ENCODE results near the gene GNPAT. TPM values are rescaled to one million over a fixed set of nuclear protein-coding genes. Genes with fewer than 3 reads are reported as not detected.

The GNPAT gene
- total RNA-seq, 1 experiment from 2014 or later: 21.8 TPM

DNA sequence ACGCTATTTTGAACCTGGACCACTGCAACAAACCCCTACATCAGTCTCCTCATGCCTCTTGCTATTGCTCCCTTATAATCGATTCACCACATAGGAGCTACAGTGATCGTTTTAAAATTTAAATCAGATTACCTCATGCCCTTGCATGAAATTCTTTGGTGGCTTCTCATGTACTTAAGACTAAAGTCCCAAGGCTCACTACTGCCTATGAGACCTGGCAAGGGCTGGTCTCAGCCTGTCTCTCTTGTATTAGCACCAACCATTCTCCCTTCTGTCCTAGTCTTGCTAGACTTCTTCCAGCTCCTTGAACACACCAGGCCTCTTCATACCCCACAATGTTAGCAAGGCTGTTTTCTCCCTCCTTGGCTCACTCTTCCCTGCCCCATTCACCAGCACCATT, 6.5 kb upstream of the GNPAT start:
- H3K36me3 ChIP-seq (ENCODE audit: low read depth): peaks cover 22% of the 10 kb centered on the region
- H3K27me3 ChIP-seq (ENCODE audit: insufficient read depth, low read depth): no peaks in the 10 kb centered on the region
- ChIA-PET CTCF (no interaction called here), POLR2A (ENCODE audit: unreplicated experiment) (no interaction called here)
- no peak for TF ChIP-seq EZH2 (IDR thresholded peaks at IDR 0.05; ENCODE audit: low read depth)
- TF ChIP-seq, protein P1, sequence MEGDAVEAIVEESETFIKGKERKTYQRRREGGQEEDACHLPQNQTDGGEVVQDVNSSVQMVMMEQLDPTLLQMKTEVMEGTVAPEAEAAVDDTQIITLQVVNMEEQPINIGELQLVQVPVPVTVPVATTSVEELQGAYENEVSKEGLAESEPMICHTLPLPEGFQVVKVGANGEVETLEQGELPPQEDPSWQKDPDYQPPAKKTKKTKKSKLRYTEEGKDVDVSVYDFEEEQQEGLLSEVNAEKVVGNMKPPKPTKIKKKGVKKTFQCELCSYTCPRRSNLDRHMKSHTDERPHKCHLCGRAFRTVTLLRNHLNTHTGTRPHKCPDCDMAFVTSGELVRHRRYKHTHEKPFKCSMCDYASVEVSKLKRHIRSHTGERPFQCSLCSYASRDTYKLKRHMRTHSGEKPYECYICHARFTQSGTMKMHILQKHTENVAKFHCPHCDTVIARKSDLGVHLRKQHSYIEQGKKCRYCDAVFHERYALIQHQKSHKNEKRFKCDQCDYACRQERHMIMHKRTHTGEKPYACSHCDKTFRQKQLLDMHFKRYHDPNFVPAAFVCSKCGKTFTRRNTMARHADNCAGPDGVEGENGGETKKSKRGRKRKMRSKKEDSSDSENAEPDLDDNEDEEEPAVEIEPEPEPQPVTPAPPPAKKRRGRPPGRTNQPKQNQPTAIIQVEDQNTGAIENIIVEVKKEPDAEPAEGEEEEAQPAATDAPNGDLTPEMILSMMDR (conservative IDR thresholded peaks at IDR 0.05): no peak
- H3K79me2 ChIP-seq (ENCODE audit: low read depth): peaks cover 4% of the 10 kb centered on the region
- intact Hi-C loops (cut with micrococcal nuclease; ENCODE audit: unreplicated experiment): no loop called here
- H3K4me2 ChIP-seq: no peak overlapping the region
- H3K9me2 ChIP-seq (ENCODE audit: insufficient read depth): no peaks in the 10 kb centered on the region
- H3K4me3 ChIP-seq: no peak overlapping the region
- no peak overlapping the region for H3K27ac ChIP-seq
- BruUV-seq (replicated peaks): no TSS peak
- no peaks in the 10 kb centered on the region for H3K9me3 ChIP-seq (ENCODE audit: insufficient read depth, low read depth)
- DNase-seq: no peak
- peaks cover under 1% of the 10 kb centered on the region; the same call in 1 of the 2 replicates for H3K4me1 ChIP-seq (replicated peaks; ENCODE audit: insufficient read depth)
- no peaks in the 10 kb centered on the region for H4K20me1 ChIP-seq (ENCODE audit: insufficient read depth)
- H2AFZ ChIP-seq: no peak overlapping the region
- H3F3A ChIP-seq (ENCODE audit: insufficient read depth, low read depth): no peaks in the 10 kb centered on the region

- Histone ChIP-seq H3K9me2 (ENCODE audit: insufficient read depth) (no peaks in the 10 kb centered on the region), H3K4me1 (replicated peaks; ENCODE audit: insufficient read depth) (peaks cover 7% of the 10 kb centered on the region), H4K20me1 (ENCODE audit: insufficient read depth) (no peaks in the 10 kb centered on the region), H3K36me3 (ENCODE audit: low read depth) (peaks cover 22% of the 10 kb centered on the region), H3K4me2 (no peak overlapping the region), H3K27ac (no peak overlapping the region), H2AFZ (no peak overlapping the region), H3K9me3 (ENCODE audit: insufficient read depth, low read depth) (no peaks in the 10 kb centered on the region), H3F3A (ENCODE audit: insufficient read depth, low read depth) (no peaks in the 10 kb centered on the region), H3K27me3 (ENCODE audit: insufficient read depth, low read depth) (no peaks in the 10 kb centered on the region), H3K4me3 (no peak overlapping the region), H3K79me2 (ENCODE audit: low read depth) (peaks cover 16% of the 10 kb centered on the region)
- DNase-seq: no peak
- CTCF ChIA-PET: interaction anchor here (0.6 kb wide), 1 partner anchor 39 kb away, joined by 3 read pairs; no protein-coding TSS in a partner anchor
- TF ChIP-seq, protein P1 (conservative IDR thresholded peaks at IDR 0.05): no peak
- TF ChIP-seq EZH2 (IDR thresholded peaks at IDR 0.05; ENCODE audit: low read depth): no peak
- intact Hi-C loops (cut with micrococcal nuclease; ENCODE audit: unreplicated experiment): no loop called here
- POLR2A ChIA-PET (ENCODE audit: unreplicated experiment): no interaction called here
- BruUV-seq (replicated peaks): no TSS peak
Observed at GRCh38 chr1:231235526-231236207, 5.3 kb upstream of the GNPAT start.

GRCh38 chr1:231236208-231236591, 4.8 kb upstream of the GNPAT start:
- no peak overlapping the region for H2AFZ ChIP-seq
- H3K27me3 ChIP-seq (ENCODE audit: insufficient read depth, low read depth): no peaks in the 10 kb centered on the region
- POLR2A ChIA-PET (ENCODE audit: unreplicated experiment): no interaction called here
- peaks cover 7% of the 10 kb centered on the region for H3K4me1 ChIP-seq (replicated peaks; ENCODE audit: insufficient read depth)
- H3K27ac ChIP-seq: no peak overlapping the region
- H3K4me3 ChIP-seq: no peak overlapping the region
- no peak overlapping the region for H3K4me2 ChIP-seq
- peaks cover 19% of the 10 kb centered on the region for H3K79me2 ChIP-seq (ENCODE audit: low read depth)
- no peaks in the 10 kb centered on the region for H3F3A ChIP-seq (ENCODE audit: insufficient read depth, low read depth)
- CTCF ChIA-PET: no interaction called here
- H4K20me1 ChIP-seq (ENCODE audit: insufficient read depth): no peaks in the 10 kb centered on the region
- no TSS peak for BruUV-seq (replicated peaks)
- no peaks in the 10 kb centered on the region for H3K9me2 ChIP-seq (ENCODE audit: insufficient read depth)
- no peak for DNase-seq
- intact Hi-C loops (cut with micrococcal nuclease; ENCODE audit: unreplicated experiment): no loop called here
- TF ChIP-seq EZH2 (IDR thresholded peaks at IDR 0.05; ENCODE audit: low read depth): no peak
- TF ChIP-seq, protein P1 (conservative IDR thresholded peaks at IDR 0.05): no peak
- H3K36me3 ChIP-seq (ENCODE audit: low read depth): peaks cover 22% of the 10 kb centered on the region
- no peaks in the 10 kb centered on the region for H3K9me3 ChIP-seq (ENCODE audit: insufficient read depth, low read depth)
